NCI-H1436 treated with DMSO at 0.1 percent for 48 hours (cell line): ENCODE measurements around the gene EIF4G3.
"Not testable (repeated sequence)": the region's sequence is repeated elsewhere in the genome, so short reads cannot be mapped to it uniquely, and the experiment has no call there.

ENCODE experiments used
- DNase-seq: peaks from one replicate; lab custom pipeline; 2025; lab: John Stamatoyannopoulos, UW

EIF4G3 gene

DNA sequence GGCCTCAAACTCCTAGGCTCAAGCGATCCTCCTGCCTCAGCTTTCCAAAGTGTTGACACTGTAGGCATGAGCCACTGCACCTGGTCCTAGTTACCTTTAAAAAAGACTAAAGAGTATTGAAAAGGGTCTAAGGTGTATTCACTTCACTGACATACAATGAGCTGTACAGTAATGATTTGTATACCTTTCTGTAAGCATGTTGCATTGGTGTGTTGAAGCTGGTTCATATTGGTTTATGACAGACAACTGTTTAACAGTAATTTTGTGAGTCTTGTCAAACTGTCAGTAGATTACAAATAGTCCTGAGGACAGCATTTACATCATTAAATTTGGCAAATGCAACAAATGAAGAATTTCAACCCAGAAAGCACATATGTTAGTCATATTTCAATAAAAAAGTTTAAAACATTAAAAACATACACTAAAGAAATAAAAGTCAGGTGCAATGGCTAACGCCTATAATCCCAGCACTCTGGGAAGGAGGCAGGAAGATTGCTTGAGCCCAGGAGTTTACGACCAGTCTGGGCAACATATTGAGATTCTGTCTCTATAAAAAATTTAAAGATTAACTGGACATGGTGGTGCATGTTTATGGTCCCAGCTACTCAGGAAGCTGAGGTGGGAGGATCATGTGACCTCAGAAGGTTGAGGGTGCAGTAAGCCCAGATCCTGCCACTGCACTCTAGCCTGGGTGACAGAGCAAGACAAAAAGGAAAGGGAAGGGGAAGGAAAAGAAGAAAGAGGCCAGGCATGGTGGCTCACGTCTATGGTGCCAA, 301.3 kb downstream of the EIF4G3 start:
- no peak for DNase-seq

DNA sequence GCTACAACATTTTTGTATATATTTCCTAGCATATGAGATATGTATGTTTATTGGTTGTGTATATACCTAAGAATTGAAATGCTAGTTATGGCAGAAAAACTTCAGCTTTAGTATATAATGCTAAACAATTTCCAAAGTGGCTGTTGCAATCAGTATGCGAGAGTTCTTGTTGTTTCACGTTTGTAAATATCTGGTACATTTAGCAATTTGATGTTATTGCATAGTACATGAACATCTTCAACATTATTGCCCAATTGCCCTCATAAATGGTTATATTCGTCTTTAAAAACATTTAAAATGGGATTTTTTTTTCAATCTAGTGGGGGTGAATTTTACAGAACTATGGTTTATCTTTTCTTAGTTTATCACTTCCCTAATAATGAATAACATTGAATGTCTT, 303.4 kb downstream of the EIF4G3 start:
- no peak for DNase-seq

DNA sequence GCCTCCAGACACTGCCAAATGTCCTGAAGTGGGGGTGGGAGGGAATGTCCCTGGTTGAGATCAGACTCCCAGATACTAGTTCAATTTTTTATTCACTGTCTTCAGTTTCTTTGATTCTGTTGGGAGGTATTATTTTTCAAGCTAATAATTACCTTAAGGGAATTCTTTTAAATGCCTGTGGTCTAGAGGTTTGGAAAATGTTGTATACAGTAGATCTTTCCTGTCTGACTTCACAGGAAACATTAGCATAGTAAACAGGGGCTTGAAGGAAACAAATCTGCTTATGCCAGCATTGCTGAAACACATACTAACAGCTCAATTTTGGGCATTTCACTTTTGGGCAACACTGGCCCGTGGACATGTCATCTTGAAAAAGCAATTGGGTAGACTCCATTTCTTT, 305.3 kb downstream of the EIF4G3 start:
- DNase-seq, result no peak

DNA sequence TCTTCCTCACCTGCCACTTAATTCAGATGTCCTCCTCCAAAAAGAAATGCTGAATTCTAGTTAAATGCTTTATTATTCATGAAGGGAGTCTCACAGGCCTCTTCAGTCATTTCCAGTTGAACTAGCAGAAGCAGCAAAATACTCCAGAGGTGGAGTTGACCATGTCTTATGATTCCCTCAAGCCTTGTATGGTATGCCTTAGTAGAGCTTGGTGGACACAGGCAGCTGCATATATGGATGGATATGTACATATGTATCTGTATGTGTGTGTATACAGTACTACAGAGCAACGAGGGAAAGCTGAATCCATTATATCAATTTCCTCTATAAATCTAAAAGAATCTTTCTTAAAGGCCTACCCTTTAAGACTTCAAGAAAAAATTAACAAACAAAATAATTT, 306.0 kb downstream of the EIF4G3 start:
- DNase-seq, result no peak

GRCh38 chr1:20868263-20868662, 308.4 kb downstream of the EIF4G3 start:
- DNase-seq, result no peak

DNA sequence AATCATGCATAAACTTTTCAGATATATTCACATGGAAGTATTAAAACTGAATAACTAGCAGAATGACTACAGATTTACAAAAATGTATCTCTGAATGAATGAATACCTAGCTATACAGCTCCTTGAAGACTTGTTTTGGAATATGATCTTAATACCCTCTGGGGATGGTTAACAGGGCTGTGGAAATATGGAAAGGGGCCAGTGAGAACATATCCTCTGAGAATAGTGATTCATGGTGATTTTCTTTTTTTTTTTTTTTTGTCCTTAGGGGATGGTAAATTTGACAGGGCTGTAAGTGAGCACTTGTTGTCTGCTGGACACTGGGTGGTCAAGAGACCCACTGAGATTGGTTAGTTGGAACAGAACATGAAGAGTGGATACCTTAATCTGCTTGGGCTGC, 308.9 kb downstream of the EIF4G3 start:
- DNase-seq, result no peak

DNA sequence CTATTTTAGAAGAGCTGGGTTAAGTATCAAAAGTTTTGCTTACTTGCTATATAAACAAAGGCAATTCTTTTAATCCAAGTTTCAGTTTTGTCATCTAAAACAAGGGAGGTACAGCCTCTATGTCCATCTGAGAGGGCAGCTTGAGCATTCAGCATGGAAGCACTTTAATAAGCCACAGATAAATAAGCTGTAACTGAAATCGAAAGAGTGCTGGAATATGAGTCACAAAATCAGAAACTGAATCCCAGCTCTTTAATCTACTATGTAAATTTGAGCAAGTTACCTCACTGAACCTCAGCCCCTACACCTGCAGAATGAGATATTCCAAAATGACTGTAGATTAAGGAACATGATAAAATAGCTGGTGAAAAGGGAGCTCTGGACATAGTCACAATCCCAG, 309.6 kb downstream of the EIF4G3 start:
- no peak for DNase-seq

GRCh38 chr1:20865001-20865400, 311.7 kb downstream of the EIF4G3 start:
- DNase-seq, result no peak

DNA sequence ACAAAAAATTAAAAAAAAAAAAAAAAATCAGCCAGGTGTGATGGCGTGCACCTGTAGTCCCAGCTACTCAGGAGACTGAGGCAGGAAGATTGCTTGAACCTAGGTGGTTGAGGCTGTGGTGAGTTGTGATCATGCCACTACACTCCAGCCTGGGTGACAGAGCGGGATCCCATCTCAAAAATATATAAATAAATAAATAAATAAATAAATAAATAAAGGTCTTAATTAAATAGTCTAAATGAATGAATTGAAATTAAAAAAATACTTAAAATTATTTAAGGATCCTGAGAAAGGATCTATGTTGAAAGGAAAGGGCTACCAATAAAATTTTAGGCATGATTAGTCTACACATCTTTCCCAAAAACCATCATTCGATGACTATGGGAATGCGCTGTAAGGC, 322.2 kb downstream of the EIF4G3 start:
- DNase-seq, result no peak

- not testable (repeated sequence) for DNase-seq
Measured at GRCh38 chr1:20851791-20852190, 324.9 kb downstream of the EIF4G3 start.

DNA sequence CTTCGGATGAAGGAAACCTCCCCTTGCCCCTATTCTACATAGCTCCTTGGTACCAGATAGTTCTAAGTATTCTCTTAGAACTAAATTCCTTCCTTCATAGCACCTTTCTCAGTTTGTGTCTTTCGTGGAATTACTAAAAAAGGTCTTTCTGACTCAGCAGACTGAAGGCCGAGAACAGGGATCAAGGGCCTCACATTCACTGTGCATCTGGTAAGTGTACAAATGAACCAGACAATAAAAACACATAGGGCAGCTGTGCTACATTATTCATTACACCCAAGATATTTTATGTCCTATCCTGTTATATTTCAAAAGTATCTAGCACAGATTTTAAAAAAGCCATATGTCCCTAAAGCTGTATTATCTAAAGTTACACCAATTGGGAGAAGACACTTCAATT, 326.7 kb downstream of the EIF4G3 start:
- no peak for DNase-seq

DNA sequence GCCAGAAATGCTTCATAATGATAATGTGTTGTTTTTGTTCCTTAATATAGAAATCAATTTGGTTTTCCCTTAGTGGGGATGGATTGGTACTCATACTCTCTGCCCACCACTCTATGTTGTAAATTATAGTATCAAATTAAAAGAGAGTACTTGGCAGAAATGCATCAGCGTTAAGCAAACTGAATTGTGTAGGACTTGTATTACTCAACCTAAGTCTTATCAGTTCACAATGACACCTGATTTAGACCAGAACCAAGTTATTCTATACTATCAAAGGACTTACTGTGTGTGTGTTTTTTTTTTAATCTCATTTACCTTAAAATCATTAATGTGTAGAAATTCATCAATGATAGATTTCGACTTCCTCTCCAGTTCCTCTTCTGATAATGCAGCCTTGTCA, 327.6 kb downstream of the EIF4G3 start:
- DNase-seq, result no peak

- DNase-seq, result no peak
Measured at GRCh38 chr1:20848162-20848561, 328.5 kb downstream of the EIF4G3 start.

- DNase-seq, result no peak
Measured at GRCh38 chr1:20847611-20848080, 329.1 kb downstream of the EIF4G3 start.

DNA sequence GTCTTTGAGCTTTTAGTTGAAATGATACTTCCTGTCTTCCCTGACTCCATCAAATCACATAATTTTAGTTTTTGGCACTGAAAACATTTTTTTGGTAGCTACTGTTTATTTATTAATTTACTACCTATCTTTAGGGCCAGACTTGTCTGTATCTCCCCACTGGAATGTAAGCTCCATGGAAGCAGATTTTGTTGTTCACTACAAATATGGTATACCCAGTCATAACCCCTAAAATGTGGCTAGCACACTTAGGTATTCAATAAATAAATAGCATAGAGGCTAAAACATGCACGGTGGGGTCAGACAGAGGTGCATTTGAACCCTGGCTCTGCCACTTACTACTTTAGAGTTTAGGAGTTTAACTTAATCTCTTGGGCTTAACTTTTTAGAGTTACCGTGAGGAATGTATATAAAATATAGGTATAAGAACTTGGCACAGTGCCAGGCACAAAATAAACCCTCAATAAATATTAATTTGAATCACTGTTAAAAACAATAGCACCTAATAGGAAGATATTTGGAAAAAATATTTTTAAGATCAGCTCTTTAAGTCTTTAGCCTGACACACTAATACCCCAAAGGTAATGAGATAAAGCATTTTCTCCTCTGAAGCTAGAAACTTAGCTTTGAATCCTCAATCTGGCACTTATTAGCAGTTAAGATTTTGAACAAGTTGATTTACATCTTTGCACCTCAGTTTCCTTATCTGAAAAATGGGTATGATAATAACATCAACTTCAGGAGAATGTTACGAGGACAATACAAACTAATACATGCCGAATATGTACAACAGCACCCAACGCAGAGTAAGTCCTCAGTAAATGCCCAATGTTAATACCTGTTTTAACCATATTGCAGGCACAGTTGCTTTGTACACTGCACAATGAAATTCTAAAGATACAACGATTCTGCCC, 330.0 kb downstream of the EIF4G3 start:
- no peak for DNase-seq

GRCh38 chr1:20840731-20841130, 336.0 kb downstream of the EIF4G3 start:
- DNase-seq, result no peak

DNA sequence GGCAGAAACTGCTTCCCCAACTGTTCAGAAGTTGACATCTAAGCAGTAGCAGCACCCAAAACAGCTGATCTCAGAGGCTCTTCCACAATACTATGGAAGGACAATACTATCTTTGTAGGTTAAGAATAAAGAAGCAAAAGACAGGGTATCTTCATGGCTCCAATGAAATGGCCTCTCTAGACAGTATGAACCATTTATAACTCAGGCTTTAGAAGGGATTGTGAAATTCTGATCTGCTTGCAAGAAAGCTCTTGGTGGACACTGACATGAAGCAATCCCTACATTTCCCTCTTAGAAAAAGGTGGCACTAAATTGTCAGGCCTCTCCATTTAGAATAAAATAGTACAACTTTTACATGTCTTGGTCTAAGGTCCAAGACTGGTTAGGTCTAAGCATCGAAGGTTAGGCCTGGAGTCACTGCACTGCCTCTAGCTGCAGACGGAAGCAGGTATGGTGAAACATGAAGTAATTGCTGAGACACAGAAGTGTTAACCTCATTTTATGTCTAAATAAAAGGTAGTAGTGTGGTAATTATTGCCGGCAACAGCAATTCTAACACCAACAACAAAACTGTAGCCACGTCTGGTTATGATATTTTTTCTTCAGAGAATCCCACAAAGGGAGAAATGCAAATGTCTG, 339.0 kb downstream of the EIF4G3 start:
- no peak for DNase-seq

- DNase-seq, result no peak
Measured at GRCh38 chr1:20836230-20836629, 340.5 kb downstream of the EIF4G3 start.

- DNase-seq, result no peak
Measured at GRCh38 chr1:20834780-20835179, 341.9 kb downstream of the EIF4G3 start.

- no peak for DNase-seq
Measured at GRCh38 chr1:20834192-20834591, 342.5 kb downstream of the EIF4G3 start.

GRCh38 chr1:20830378-20830777, 346.3 kb downstream of the EIF4G3 start:
- DNase-seq, result no peak

- no peak for DNase-seq
Measured at GRCh38 chr1:20829946-20830345, 346.8 kb downstream of the EIF4G3 start.

DNA sequence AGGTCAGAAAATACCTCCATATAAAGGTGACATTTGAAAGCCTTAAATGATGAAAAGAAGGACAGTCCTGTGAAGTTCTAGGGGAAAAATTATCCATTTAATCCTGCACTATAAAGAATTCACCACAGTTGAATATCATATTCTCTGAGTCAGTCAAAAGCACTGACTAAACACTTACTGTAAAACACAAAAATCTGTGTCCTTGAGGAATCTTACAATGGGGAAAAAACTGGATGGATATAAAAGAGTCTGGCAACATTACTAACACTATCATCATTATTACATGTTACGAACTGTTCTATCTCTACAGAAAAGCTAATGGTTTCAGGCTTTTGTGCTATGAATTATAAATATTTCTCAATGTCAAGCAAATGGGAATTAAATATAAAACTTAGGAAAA, 347.2 kb downstream of the EIF4G3 start:
- no peak for DNase-seq
